ENCODE data around the gene CCNDBP1. TPM values are rescaled to one million over a fixed set of nuclear protein-coding genes. Genes with fewer than 3 reads are reported as not detected.

CCNDBP1 gene
- total and polyA plus RNA-seq, 2 experiments from 2014 or later = 77.4 to 82.4 TPM

DNA sequence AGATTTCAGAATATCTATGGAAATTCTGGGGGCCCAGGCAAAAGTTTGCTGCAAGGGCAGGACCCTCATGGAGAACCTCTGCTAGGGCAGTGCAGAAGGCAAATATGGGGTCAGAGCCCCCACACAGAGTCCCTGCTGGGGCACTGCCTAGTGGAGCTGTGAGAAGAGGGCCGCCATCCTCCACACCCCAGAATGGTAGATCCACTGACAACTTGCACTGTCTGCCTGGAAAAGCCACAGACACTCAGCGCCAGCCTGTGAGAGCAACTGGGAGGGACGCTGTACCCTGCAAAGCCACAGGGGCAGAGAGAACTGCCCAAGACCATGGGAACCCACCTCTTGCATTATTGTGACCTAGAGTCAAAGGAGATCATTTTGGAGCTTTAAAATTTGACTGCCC is 13.8 kb downstream of the CCNDBP1 start:
- DNase-seq (ENCODE audit: low read depth in 1 of 2, low spot score in 1 of 2) = no peak
- H3K4me1 ChIP-seq (ENCODE audit: low read depth) = no peaks in the 10 kb centered on the region
- no peak for TF ChIP-seq CTCF (IDR thresholded peaks at IDR 0.05; ENCODE audit: low read depth, low read length)
- no peaks in the 10 kb centered on the region for H3K9me3 ChIP-seq (ENCODE audit: low read depth)
- peaks cover 10% of the 10 kb centered on the region for H3K36me3 ChIP-seq
- H3K27ac ChIP-seq = no peak overlapping the region
- H3K27me3 ChIP-seq = no peaks in the 10 kb centered on the region
- no peak overlapping the region for H3K4me3 ChIP-seq

GRCh38 chr15:43199945-43200488 is 14.8 kb downstream of the CCNDBP1 start:
- no peaks in the 10 kb centered on the region for H3K36me3 ChIP-seq
- H3K9me3 ChIP-seq (ENCODE audit: low read depth) = no peaks in the 10 kb centered on the region
- H3K27ac ChIP-seq = no peak overlapping the region
- H3K4me3 ChIP-seq = no peak overlapping the region
- DNase-seq (ENCODE audit: low read depth in 1 of 2, low spot score in 1 of 2) = no peak
- no peak for TF ChIP-seq CTCF (IDR thresholded peaks at IDR 0.05; ENCODE audit: low read depth, low read length)
- no peaks in the 10 kb centered on the region for H3K4me1 ChIP-seq (ENCODE audit: low read depth)
- H3K27me3 ChIP-seq = no peaks in the 10 kb centered on the region

- TF ChIP-seq CTCF (IDR thresholded peaks at IDR 0.05; ENCODE audit: low read depth, low read length) = peak; percentile 64
- Histone ChIP-seq H3K4me1 (ENCODE audit: low read depth) (no peaks in the 10 kb centered on the region), H3K4me3 (no peak overlapping the region), H3K9me3 (ENCODE audit: low read depth) (no peaks in the 10 kb centered on the region), H3K36me3 (no peaks in the 10 kb centered on the region), H3K27me3 (no peaks in the 10 kb centered on the region), H3K27ac (no peak overlapping the region)
- peak; percentile 63 to 64 for DNase-seq (ENCODE audit: low read depth in 1 of 2, low spot score in 1 of 2)
Measured at GRCh38 chr15:43204016-43204901, 19.1 kb downstream of the CCNDBP1 start.

GRCh38 chr15:43206054-43206453 is 20.9 kb downstream of the CCNDBP1 start:
- no peaks in the 10 kb centered on the region for H3K36me3 ChIP-seq
- no peaks in the 10 kb centered on the region for H3K9me3 ChIP-seq (ENCODE audit: low read depth)
- H3K4me1 ChIP-seq (ENCODE audit: low read depth) = no peaks in the 10 kb centered on the region
- no peaks in the 10 kb centered on the region for H3K27me3 ChIP-seq
- H3K4me3 ChIP-seq = no peak overlapping the region
- H3K27ac ChIP-seq = no peak overlapping the region
- no peak for TF ChIP-seq CTCF (IDR thresholded peaks at IDR 0.05; ENCODE audit: low read depth, low read length)
- no peak for DNase-seq (ENCODE audit: low read depth in 1 of 2, low spot score in 1 of 2)

- no peaks in the 10 kb centered on the region for H3K4me1 ChIP-seq (ENCODE audit: low read depth)
- no peaks in the 10 kb centered on the region for H3K36me3 ChIP-seq
- no peaks in the 10 kb centered on the region for H3K9me3 ChIP-seq (ENCODE audit: low read depth)
- DNase-seq (ENCODE audit: low read depth in 1 of 2, low spot score in 1 of 2) = no peak
- no peaks in the 10 kb centered on the region for H3K27me3 ChIP-seq
- H3K4me3 ChIP-seq = no peak overlapping the region
- TF ChIP-seq CTCF (IDR thresholded peaks at IDR 0.05; ENCODE audit: low read depth, low read length) = no peak
- no peak overlapping the region for H3K27ac ChIP-seq
Measured at GRCh38 chr15:43207024-43207423, 21.8 kb downstream of the CCNDBP1 start.
